HCT116 (cell line): ENCODE results near the gene SHC1. TPM values are rescaled to one million over a fixed set of nuclear protein-coding genes. Genes with fewer than 3 reads are reported as not detected.

Source experiments
- ATAC-seq: fragments of 200-7000 bp; cut with Tn5 transposase; 2 replicates; pipeline ENCODE4 v1.9.1; 2020; ENCODE audit warnings: mild to moderate bottlenecking, moderate library complexity
- BruUV-seq: library from RNA; stranded (reverse); fragments of 400-500 nt; replicated peaks from 2 replicates; lab custom pipeline; 2021; lab: Mats Ljungman, UMichigan
- CTCF ChIA-PET: fragments of 300-600 bp; sonication (Branson Sonifier 250); formaldehyde crosslinking; loops from one replicate; lab custom pipeline; 2021; ENCODE audit warnings: antibody characterized with exemption; lab: Charles Lee
- POLR2A ChIA-PET: fragments of 300-600, 350-600 bp; sonication (Branson Sonifier 250); formaldehyde crosslinking; loops from one replicate; lab custom pipeline; 2021; ENCODE audit warnings: antibody characterized with exemption; lab: Charles Lee
- RAD21 ChIA-PET, 2 experiments: fragments of 300-600 bp; sonication (Branson Sonifier 250); formaldehyde crosslinking; loops; one replicate each; lab custom pipeline; 2023; ENCODE audit warnings: low total read pairs in 2 of 2; ENCODE audit not compliant: uncharacterized antibody in 2 of 2, unreplicated experiment in 2 of 2, low non-redundant PET in 1 of 2; lab: Charles Lee
- DNase-seq: peaks from one replicate; pipeline ENCODE4 v3.0.0-alpha.2; 2010; ENCODE audit warnings: low read depth, low spot score
- H2AFZ ChIP-seq: fragments of 200-600 bp; shearing (Covaris generic), sonication (generic); 2 replicates; pipeline ENCODE4 v1.6.1; 2017; ENCODE audit warnings: low read depth, mixed run types, mixed read lengths, antibody characterized with exemption, low read length; ENCODE audit not compliant: poor library complexity, severe bottlenecking
- H3K27ac ChIP-seq: 2 replicates; pipeline ENCODE4 v1.5.1; 2012; ENCODE audit warnings: low read depth, low read length
- H3K27me3 ChIP-seq: fragments of 200-600 bp; sonication (generic); 2 replicates; pipeline ENCODE4 v1.6.1; 2016; ENCODE audit warnings: mixed run types, low read length, mixed read lengths; ENCODE audit not compliant: insufficient read depth
- H3K36me3 ChIP-seq, 2 experiments: fragments of 200-500 bp in 1 of 2; fragments of 200-600 bp in 1 of 2; sonication (Bioruptor generic) in 1 of 2; sonication (generic) in 1 of 2; 2 replicates each; pipeline versions ENCODE4 v1.5.1 to v1.6.1; 2014 to 2016; ENCODE audit warnings: low read length in 2 of 2, inconsistent platforms in 1 of 2, mixed read lengths in 1 of 2, mixed run types in 1 of 2; ENCODE audit not compliant: insufficient read depth in 2 of 2, control insufficient read depth in 1 of 2
- H3K4me1 ChIP-seq, 2 experiments: fragments of 200-600 bp in 1 of 2; sonication (generic) in 1 of 2; 2 replicates each; pipeline versions ENCODE4 v1.5.1 to v1.6.1; 2012 to 2017; ENCODE audit warnings: low read length in 2 of 2, inconsistent platforms in 1 of 2, mild to moderate bottlenecking in 1 of 2, mixed read lengths in 1 of 2, mixed run types in 1 of 2, moderate library complexity in 1 of 2; ENCODE audit not compliant: insufficient read depth in 2 of 2, control insufficient read depth in 1 of 2
- H3K4me2 ChIP-seq: fragments of 200-600 bp; sonication (generic); 2 replicates; pipeline ENCODE4 v1.6.1; 2017; ENCODE audit warnings: mixed run types, low read length, mixed read lengths
- H3K4me3 ChIP-seq, 2 experiments: fragments of 200-600 bp in 1 of 2; sonication (generic) in 1 of 2; replicated peaks in 1 of 2; 2 replicates each; pipeline ENCODE4 v1.5.1; 2011 to 2016; ENCODE audit warnings: low read length in 2 of 2, control low read depth in 1 of 2, low read depth in 1 of 2, mild to moderate bottlenecking in 1 of 2, mixed read lengths in 1 of 2, mixed run types in 1 of 2
- H3K79me2 ChIP-seq: fragments of 200-600 bp; sonication (generic); 2 replicates; pipeline ENCODE4 v1.6.1; 2017; ENCODE audit warnings: mild to moderate bottlenecking, mixed run types, low read length, moderate library complexity, mixed read lengths; ENCODE audit not compliant: insufficient read depth
- H3K9ac ChIP-seq: fragments of 200-600 bp; sonication (generic); 2 replicates; pipeline ENCODE4 v1.6.1; 2016; ENCODE audit warnings: low read length, mixed read lengths
- H3K9me2 ChIP-seq: fragments of 200-600 bp; sonication (generic), shearing (Covaris generic); 2 replicates; pipeline ENCODE4 v1.6.1; 2017; ENCODE audit warnings: mixed run types, mild to moderate bottlenecking, moderate library complexity; ENCODE audit not compliant: insufficient read depth
- H3K9me3 ChIP-seq, 2 experiments: fragments of 200-500 bp in 1 of 2; fragments of 200-600 bp in 1 of 2; sonication (Bioruptor generic) in 1 of 2; sonication (generic) in 1 of 2; 2 replicates each; pipeline ENCODE4 v1.6.1; 2014 to 2017; ENCODE audit warnings: low read length in 2 of 2, mixed read lengths in 2 of 2, inconsistent platforms in 1 of 2, low read depth in 1 of 2, mild to moderate bottlenecking in 1 of 2, mixed run types in 1 of 2, moderate library complexity in 1 of 2; ENCODE audit not compliant: control insufficient read depth in 1 of 2, insufficient read depth in 1 of 2
- H4K20me1 ChIP-seq: fragments of 200-600 bp; sonication (generic), shearing (Covaris generic); 2 replicates; pipeline ENCODE4 v1.6.1; 2017; ENCODE audit warnings: mixed run types, mild to moderate bottlenecking, moderate library complexity; ENCODE audit not compliant: insufficient read depth
- CBX3 ChIP-seq: IDR thresholded peaks from 2 replicates; pipeline ENCODE4 v1.6.1; 2012; ENCODE audit warnings: low read depth
- EGR1 ChIP-seq: IDR thresholded peaks from 2 replicates; pipeline ENCODE4 v1.6.1; 2012; ENCODE audit warnings: low read depth
- ELF1 ChIP-seq: IDR thresholded peaks from 2 replicates; pipeline ENCODE4 v1.6.1; 2012; ENCODE audit warnings: low read depth, borderline replicate concordance
- JUND ChIP-seq: IDR thresholded peaks from 2 replicates; pipeline ENCODE4 v1.6.1; 2012
- POLR2A ChIP-seq: IDR thresholded peaks from 2 replicates; pipeline ENCODE4 v1.7.0; 2011; ENCODE audit warnings: borderline replicate concordance; ENCODE audit not compliant: insufficient read depth, insufficient read length; ENCODE audit errors: extremely low read depth
- POLR2AphosphoS5 ChIP-seq: IDR thresholded peaks from 2 replicates; pipeline ENCODE4 v1.6.1; 2011; ENCODE audit warnings: mild to moderate bottlenecking, low read depth, low read length, moderate library complexity
- RAD21 ChIP-seq: IDR thresholded peaks from 2 replicates; pipeline ENCODE4 v1.6.1; 2012; ENCODE audit warnings: low read depth, mild to moderate bottlenecking
- SIN3A ChIP-seq: IDR thresholded peaks from 2 replicates; pipeline ENCODE4 v1.6.1; 2012; ENCODE audit warnings: low read depth
- SRF ChIP-seq: IDR thresholded peaks from 2 replicates; pipeline ENCODE4 v1.6.1; 2012; ENCODE audit warnings: low read depth
- intact Hi-C: fragments of 100-400 bp; cut with micrococcal nuclease; formaldehyde crosslinking; loops from 2 replicates; pipeline ENCODE4 v1.10.0; 2022
- total RNA-seq: library from RNA; stranded (reverse); gene quantifications from one replicate; pipeline ENCODE4 v1.2.1, GENCODE V29; 2021; ENCODE audit not compliant: unreplicated experiment
- TF ChIP-seq, protein P1 (sequence below), 3 experiments: fragments of 200-600 bp in 1 of 3; sonication (generic) in 1 of 3; IDR thresholded peaks in 2 of 3; conservative IDR thresholded peaks in 1 of 3; 2 replicates each; pipeline ENCODE4 v1.5.1; 2012 to 2017; ENCODE audit warnings: low read depth in 2 of 3, low read length in 2 of 3, antibody characterized with exemption in 1 of 3, borderline replicate concordance in 1 of 3, control low read depth in 1 of 3, mild to moderate bottlenecking in 1 of 3, mixed read lengths in 1 of 3, mixed run types in 1 of 3, moderate library complexity in 1 of 3; ENCODE audit not compliant: insufficient read depth in 1 of 3
- TF ChIP-seq, protein P2 (sequence below): IDR thresholded peaks from 2 replicates; pipeline ENCODE4 v1.6.1; 2011; ENCODE audit warnings: mild to moderate bottlenecking, low read length, moderate library complexity; ENCODE audit not compliant: insufficient replicate concordance; ENCODE audit errors: extremely low read depth
- TF ChIP-seq, protein P3 (sequence below): IDR thresholded peaks from 2 replicates; pipeline ENCODE4 v1.6.1; 2012; ENCODE audit warnings: low read depth

Gene SHC1
- total RNA-seq, 1 experiment from 2014 or later: 148 TPM

DNA sequence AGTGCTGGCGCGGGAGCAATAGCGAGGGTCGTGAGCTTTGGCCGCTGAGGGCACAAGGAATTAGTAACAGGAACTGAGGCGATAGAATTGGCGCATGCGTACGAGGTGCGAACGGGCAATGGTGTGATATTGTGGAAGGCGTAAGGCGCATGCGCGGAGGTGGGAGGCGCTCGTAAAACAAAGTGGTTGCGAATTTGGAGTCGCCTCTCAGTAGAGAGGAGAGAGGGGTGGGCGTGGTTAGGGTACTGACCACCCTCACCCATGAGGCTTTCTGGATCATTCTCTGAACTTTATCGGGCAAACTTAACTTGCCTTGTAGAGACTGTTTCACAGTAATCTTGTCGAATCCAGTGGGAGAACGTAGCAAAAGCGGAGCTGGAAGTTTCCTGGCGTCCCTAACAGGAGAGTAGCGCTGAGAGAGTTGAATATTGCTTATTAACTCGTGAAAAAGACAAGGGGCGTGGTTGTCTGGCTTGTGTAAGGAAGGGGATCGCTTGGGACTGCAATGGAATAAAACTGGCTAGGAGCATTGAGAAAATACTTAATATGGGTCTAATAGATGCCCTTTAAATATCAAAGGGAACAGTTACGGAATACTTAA lies 4.4 kb upstream of the SHC1 start:
- peaks cover 83% of the 10 kb centered on the region for H3K79me2 ChIP-seq
- ChIA-PET CTCF (interaction anchor here (1.6 kb wide), 1 partner anchor 8 kb away, joined by 4 read pairs; the partner anchor contains the start of gene FLAD1), POLR2A (interaction anchor here (1.0 to 5.4 kb wide), 6 partner anchors 9 to 43 kb away, joined by 3 to 38 read pairs (median 7); partner anchors contain the start of genes FLAD1, LENEP and PYGO2), RAD21 (no interaction called here)
- H3K9me2 ChIP-seq: no peaks in the 10 kb centered on the region
- H3K9ac ChIP-seq: peak overlapping the region; percentile 86
- H4K20me1 ChIP-seq: no peaks in the 10 kb centered on the region
- DNase-seq: peak; percentile 95
- peak overlapping the region; percentile 90 for H3K4me2 ChIP-seq
- peaks cover 9 to 17% of the 10 kb centered on the region in 2 experiments for H3K36me3 ChIP-seq
- H3K27me3 ChIP-seq: no peaks in the 10 kb centered on the region
- H2AFZ ChIP-seq: no peak overlapping the region
- H3K27ac ChIP-seq: peak overlapping the region; percentile 86
- H3K4me3 ChIP-seq: peak overlapping the region; percentile 61 to 70
- ATAC-seq: peak; percentile 55
- no TSS peak for BruUV-seq
- H3K4me1 ChIP-seq: peaks cover 34 to 62% of the 10 kb centered on the region in 2 experiments
- no peaks in the 10 kb centered on the region for H3K9me3 ChIP-seq
- intact Hi-C loops: loop anchor here (1.0 to 5.0 kb wide), 4 partner anchors 26 to 162 kb away; partner anchors contain the start of genes EFNA4 and SLC50A1
- TF ChIP-seq ELF1: no peak
- TF ChIP-seq, protein P1, sequence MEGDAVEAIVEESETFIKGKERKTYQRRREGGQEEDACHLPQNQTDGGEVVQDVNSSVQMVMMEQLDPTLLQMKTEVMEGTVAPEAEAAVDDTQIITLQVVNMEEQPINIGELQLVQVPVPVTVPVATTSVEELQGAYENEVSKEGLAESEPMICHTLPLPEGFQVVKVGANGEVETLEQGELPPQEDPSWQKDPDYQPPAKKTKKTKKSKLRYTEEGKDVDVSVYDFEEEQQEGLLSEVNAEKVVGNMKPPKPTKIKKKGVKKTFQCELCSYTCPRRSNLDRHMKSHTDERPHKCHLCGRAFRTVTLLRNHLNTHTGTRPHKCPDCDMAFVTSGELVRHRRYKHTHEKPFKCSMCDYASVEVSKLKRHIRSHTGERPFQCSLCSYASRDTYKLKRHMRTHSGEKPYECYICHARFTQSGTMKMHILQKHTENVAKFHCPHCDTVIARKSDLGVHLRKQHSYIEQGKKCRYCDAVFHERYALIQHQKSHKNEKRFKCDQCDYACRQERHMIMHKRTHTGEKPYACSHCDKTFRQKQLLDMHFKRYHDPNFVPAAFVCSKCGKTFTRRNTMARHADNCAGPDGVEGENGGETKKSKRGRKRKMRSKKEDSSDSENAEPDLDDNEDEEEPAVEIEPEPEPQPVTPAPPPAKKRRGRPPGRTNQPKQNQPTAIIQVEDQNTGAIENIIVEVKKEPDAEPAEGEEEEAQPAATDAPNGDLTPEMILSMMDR (IDR thresholded peaks at IDR 0.05 in 2 of 3, conservative IDR thresholded peaks at IDR 0.05 in 1 of 3; ENCODE audit: borderline replicate concordance in 1 of 3, insufficient read depth in 1 of 3, low read depth in 2 of 3, low read length in 2 of 3): no peak
- peak; percentile 65 for TF ChIP-seq POLR2A
- TF ChIP-seq EGR1: no peak
- no peak for TF ChIP-seq JUND
- TF ChIP-seq RAD21: no peak
- no peak for TF ChIP-seq SRF
- TF ChIP-seq, protein P2, sequence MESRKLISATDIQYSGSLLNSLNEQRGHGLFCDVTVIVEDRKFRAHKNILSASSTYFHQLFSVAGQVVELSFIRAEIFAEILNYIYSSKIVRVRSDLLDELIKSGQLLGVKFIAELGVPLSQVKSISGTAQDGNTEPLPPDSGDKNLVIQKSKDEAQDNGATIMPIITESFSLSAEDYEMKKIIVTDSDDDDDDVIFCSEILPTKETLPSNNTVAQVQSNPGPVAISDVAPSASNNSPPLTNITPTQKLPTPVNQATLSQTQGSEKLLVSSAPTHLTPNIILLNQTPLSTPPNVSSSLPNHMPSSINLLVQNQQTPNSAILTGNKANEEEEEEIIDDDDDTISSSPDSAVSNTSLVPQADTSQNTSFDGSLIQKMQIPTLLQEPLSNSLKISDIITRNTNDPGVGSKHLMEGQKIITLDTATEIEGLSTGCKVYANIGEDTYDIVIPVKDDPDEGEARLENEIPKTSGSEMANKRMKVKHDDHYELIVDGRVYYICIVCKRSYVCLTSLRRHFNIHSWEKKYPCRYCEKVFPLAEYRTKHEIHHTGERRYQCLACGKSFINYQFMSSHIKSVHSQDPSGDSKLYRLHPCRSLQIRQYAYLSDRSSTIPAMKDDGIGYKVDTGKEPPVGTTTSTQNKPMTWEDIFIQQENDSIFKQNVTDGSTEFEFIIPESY: no peak
- TF ChIP-seq SIN3A: no peak
- no peak for TF ChIP-seq CBX3
- peak; percentile 88 for TF ChIP-seq POLR2AphosphoS5
- TF ChIP-seq, protein P3, sequence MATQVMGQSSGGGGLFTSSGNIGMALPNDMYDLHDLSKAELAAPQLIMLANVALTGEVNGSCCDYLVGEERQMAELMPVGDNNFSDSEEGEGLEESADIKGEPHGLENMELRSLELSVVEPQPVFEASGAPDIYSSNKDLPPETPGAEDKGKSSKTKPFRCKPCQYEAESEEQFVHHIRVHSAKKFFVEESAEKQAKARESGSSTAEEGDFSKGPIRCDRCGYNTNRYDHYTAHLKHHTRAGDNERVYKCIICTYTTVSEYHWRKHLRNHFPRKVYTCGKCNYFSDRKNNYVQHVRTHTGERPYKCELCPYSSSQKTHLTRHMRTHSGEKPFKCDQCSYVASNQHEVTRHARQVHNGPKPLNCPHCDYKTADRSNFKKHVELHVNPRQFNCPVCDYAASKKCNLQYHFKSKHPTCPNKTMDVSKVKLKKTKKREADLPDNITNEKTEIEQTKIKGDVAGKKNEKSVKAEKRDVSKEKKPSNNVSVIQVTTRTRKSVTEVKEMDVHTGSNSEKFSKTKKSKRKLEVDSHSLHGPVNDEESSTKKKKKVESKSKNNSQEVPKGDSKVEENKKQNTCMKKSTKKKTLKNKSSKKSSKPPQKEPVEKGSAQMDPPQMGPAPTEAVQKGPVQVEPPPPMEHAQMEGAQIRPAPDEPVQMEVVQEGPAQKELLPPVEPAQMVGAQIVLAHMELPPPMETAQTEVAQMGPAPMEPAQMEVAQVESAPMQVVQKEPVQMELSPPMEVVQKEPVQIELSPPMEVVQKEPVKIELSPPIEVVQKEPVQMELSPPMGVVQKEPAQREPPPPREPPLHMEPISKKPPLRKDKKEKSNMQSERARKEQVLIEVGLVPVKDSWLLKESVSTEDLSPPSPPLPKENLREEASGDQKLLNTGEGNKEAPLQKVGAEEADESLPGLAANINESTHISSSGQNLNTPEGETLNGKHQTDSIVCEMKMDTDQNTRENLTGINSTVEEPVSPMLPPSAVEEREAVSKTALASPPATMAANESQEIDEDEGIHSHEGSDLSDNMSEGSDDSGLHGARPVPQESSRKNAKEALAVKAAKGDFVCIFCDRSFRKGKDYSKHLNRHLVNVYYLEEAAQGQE: no peak
